NCI-H1417 (cell line): Measurements from ENCODE around the gene MNAT1.
"Not testable (repeated sequence)": the region's sequence is repeated elsewhere in the genome, so short reads cannot be mapped to it uniquely, and the experiment has no call there.

Experiments used
- DNase-seq, 3 experiments: peaks; one replicate each; lab custom pipeline; 2025; lab: John Stamatoyannopoulos, UW

The MNAT1 gene

DNA sequence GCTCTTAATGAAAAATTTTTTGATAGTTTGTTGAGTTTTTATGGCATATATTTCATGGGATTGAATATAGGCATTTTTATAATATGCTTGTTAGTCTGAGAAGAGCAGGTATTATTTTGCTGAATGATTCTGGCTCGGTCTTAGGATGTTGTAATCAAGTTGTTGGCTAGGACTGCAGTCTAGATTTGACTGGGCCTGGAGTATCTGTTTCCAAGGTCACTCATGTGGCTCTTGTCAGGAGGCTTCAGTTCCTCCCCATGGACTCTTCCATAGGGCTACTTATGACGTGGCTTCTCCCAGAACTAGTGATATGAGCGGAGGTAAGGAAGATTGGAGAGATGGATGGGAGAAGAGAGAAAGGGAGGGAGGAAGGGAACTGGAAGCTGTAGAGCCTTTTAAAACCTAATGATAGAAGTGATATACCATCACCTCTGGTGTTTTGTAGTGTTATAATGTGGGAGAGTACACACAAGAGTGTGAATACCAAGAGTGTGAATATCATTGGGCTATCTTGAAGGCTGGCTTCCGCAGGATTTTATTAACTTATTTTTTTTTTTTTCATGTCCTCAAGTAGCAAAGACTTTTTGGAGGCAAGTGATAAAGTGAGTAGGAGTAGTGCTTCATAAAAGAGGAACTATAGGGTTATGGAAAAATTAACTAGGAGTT, 4.4 kb downstream of the MNAT1 start:
- no peak for DNase-seq

DNA sequence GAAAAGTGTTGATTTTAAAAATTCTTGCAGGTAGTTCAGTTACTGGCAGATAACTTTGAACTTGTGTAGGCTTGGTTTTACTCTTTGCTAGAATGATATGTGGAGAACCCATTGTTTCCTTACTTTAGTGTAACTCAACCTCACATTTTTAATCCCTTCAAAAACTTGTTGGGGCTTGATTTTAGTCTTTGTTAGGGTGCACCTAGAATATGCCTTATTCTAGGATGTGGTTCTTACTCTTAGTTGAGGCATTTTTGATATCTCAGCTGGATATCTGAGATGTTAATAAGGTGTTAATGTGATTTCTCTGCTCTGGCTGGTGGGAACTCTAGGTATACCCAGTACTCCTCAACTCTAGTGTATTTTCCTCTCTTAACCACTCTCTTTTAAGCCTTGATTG, 10.0 kb downstream of the MNAT1 start:
- DNase-seq: no peak

DNA sequence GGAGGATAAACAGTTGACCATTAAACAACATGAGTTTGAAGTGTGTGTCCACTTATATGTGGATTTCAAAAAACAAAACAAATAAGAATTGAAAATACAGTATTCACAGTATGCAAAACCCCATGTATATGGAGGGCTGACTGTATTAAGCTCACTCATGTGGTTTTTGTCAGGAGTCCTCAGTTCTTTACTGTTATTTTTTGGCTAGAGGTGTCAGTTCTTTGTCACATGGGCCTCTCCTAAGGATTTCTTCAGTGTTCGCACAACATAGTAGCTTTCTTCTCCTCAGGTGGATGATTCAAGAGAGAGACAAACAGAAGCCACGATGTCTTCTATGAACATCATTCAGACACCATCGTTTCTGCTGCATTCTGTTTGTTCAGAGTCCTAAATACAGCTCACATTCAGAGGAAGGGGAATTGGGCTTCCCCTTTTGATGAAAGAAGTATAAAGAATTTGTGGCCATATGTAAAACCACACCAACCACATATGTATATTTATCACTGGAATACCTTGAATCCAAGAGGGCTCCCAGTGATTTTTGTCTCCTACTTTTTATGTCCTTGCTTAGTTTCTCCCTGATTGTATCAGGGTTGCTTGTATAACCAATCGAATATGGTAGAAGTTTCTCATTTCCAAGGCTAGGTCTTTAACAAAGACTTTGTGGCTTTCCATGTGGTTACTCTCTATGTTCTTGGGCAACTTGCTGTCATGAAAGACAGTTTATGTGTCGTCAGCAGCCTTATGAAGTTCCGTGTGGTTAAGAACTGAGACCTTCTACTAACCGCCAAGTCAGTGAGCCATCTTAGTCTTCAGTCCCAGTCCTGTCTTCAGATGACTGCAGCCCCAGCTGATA, 18.9 kb downstream of the MNAT1 start:
- DNase-seq: no peak

DNA sequence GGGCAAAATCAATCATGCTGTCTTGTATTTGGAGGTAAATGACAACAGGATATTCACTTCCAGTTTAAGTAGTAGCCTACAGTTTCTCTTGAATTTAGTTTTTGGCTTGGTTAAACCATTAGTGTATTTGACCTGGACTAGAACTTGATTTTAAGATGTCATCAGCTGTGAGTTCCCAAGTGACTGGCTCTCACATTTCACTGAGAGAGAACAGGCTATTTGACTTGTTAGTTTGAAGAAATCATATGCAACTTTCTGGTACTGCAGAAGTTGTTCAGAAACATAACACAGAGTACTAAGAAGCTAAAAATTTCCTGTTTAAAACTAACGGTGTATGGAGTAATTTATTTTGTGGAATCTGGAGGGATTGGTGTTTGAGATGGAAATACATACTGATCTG, 22.3 kb downstream of the MNAT1 start:
- DNase-seq: no peak

DNA sequence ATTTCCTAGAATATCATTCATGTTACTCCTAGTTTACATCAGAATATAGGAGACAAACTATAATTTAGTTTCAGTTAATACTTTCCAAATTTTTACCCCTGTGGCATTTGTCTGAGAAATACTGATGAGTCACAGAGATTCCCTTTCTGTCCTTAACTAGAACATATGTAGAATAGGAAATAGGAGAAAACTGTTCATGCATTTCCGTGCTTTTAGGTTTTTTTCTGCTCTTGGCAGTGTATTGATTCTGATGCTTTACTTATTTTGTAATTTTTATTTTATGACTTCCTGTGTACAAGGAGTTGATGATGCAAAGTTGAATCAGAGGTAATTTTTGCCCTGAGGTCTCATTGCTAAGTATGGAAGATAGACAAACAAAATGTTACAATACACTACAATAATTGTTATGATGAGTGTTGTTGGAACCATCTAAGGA, 23.0 kb downstream of the MNAT1 start:
- no peak for DNase-seq

DNA sequence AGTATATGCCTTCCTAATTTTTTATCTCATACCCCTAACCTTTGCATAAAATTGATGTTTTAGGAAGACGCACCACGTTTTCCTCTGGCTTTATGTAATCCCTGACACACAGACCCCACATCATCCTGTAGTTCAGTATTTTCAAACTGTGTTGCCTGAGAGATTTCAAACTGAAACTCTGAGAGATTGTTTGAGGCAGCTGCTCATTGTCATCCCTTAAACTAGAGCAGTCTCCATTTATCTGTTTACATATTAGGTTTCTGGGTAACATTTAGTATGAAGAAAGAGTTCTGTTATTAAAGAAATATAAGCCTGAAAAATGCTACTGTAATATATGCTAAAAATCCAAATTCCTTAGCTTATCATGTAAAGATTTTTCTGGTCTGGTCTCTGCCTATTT, 24.3 kb downstream of the MNAT1 start:
- no peak for DNase-seq

DNA sequence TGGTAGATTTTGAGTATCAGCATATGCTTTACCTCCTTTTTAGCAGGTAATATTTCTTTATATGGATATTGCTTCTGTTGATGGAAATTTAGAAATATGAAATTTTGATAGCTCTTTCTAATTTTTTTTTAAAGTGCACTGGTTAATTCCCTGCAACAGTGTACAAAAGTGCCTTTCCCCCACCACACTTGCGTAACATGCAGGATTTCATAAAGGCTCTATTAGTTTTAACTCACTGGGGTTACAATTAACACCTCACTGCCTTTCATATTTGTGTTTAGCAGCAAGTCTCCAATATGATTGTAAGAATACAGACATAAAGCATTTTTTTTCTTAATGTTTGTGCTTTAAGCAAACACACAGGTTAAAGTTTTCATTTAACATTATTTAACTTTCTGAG, 25.6 kb downstream of the MNAT1 start:
- DNase-seq: peak in 1 of 3 experiments; percentile 43

DNA sequence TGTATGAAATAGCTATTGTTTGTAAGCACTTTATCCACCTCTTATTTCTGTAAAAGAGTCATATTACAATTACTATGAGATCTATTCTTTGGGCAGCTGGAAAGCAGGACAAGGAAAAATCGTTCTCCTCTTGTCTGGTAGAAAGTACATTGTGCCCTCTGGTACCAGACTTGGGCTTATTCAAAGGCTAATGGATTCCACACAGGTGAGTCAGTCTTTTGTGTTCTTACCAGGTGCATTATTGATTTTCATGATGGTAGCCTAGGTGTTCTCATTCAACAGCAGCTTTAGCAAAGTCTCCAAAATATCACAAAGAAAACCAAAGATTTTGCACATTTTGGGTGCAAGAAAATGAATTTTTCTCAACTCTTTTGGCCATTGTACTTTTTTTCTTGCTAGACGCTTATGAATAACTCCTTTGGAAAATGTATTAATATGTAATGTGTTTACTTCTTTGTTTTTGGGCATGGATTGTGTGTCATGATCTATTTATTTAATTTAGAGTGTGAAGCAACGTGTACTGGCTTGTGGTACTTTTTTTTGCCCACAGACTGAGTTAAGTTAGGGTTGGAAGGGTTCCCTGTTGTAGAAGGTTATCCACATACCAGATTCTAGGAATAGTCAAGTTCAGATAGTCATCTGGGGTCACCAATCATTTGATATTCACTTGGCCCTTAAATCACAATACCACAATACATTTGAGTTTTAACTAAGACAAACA, 26.2 kb downstream of the MNAT1 start:
- DNase-seq: peak in 2 of 3 experiments; percentile 62 to 70

DNA sequence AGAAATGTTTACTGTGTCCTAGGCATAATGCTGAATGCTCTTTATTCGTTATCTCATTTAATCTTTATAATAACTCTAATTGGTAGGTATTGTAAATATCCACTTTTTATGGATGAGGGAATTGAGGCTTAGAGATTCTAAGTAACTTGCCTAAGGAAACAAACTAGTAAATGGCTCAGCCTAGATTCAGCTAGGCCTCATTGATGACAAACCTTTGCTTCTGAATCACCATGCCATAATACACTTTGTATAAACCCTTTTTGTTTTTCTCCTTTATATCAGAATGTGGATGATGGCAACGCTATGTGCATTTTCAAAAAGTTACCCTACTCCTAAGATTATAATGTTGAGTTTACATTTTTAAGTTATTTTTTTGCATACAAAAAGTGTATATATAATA, 34.0 kb downstream of the MNAT1 start:
- DNase-seq: no peak

DNA sequence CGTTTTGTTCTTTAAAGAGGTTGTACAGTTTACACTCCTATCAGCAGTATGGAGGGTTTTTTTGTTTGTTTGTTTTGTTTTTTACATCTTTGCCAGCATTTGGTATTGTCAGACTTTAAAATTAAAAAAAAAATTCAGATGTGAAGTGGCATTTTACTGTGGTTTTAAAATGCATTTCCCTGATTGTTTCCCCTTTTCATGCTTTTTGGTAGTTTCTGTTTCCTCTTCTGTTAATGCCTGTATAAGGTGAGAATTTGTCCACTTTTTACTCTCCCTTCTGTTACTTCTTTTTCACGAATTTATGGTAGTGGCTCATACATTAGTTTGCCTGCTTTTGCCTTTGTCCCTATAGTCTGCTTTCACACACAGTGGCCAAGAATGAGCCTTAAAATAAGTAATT, 36.6 kb downstream of the MNAT1 start:
- DNase-seq: no peak

DNA sequence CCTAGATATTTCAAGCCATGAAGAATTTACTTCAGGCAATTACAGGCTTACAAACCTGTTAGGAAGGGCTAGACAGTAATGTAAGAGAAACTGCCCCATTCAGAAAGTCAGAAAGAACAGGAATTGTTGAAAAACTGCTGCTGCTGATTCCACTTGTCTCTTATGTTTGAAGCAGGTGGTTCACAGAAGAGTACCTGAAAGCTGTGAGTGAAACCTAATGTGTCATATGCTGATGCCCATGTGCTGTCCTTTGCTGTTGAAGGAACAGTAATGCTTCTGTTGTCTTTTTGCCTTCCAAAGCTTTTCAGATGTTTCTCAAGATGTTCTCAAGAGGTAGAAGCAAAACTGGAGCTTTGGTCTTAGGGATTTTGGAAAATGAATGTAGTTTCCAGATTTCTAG, 39.0 kb downstream of the MNAT1 start:
- no peak for DNase-seq

DNA sequence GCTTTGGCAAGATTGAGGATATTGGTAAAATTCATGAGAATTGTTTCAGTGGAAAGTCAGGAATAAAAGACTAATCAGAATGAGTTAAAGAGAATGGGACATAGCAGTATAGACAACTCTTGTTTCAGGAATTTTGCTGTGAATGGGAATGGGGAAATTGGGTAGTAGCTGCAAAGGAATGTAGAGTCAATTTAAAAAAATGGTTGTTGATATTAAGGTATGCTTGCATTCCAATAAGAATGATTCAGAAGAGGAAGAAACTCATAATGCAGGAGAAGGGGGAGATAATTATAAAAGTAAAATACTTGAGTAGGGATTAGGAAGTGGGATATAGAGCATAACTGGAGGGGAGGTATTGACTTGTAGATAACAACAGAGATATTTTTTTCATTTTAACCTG, 40.7 kb downstream of the MNAT1 start:
- no peak for DNase-seq

DNA sequence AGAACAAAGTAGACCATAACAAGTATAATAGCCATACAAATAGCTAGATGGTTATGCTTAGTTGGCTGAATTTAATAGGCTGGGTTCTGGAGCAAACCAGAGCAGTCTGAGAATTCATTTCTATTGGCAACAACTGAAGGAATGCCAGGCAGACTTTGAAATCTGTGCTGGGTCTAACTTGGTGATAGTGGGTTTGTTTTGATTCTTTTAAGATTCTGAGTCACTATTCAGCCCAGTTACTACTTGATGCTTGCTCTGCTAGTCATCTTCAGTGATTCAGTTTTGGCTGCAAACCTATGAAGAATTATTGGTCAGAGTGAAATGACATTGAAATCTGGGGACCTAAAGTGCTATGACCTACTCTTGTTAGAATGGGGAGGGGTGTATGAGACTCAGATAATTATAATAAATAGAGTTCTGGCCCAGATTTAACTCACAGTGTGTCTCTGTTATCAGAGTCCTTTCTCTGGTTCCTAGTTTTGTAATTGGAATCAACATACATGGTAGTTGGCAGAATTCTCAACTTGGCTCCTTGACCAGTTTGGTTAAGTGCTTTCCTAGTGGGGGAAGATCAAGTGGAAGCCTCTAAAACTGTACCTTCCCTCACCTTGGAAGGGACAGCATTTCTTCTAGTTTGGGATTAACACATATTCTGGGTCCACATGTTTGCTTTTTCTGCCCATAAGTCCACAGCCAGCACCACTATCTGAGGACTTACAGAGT, 43.5 kb downstream of the MNAT1 start:
- no peak for DNase-seq

DNA sequence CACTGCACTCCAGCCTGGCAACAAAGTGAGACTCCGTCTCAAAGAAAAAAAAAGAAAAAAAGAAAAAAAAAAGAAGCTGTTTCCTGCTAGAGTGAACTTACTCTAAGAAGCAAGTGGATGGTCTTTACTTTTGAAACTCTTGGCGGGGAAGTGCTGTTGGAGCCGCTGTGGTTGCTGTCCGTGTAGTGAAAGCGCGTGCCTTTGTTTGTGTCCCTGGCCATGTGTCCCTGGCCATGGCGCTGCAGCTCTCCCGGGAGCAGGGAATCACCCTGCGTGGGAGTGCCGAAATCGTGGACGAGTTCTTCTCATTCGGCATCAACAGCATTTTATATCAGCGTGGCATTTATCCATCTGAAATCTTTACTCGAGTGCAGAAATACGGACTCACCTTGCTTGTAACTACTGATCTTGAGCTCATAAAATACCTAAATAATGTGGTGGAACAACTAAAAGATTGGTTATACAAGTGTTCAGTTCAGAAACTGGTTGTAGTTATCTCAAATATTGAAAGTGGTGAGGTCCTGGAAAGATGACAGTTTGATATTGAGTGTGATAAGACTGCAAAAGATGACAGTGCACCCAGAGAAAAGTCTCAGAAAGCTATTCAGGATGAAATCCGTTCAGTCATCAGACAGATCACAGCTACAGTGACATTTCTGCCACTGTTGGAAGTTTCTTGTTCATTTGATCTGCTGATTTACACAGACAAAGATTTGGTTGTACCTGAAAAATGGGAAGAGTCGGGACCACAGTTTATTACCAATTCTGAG, 45.4 kb downstream of the MNAT1 start:
- not testable (repeated sequence) for DNase-seq

DNA sequence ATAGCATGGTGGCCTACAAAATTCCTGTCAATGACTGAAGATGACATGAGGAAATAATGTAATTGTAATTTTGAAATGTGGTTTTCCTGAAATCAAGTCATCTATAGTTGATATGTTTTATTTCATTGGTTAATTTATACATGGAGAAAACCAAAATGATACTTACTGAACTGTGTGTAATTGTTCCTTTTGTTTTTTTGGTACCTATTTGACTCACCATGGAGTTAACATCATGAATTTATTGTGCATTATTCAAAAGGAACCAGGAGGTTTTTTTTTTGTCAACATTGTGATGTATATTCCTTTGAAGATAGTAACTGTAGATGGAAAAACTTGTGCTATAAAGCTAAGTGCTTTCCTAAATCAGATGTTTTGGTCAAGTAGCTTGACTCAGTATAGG, 46.0 kb downstream of the MNAT1 start:
- DNase-seq: not testable (repeated sequence)

DNA sequence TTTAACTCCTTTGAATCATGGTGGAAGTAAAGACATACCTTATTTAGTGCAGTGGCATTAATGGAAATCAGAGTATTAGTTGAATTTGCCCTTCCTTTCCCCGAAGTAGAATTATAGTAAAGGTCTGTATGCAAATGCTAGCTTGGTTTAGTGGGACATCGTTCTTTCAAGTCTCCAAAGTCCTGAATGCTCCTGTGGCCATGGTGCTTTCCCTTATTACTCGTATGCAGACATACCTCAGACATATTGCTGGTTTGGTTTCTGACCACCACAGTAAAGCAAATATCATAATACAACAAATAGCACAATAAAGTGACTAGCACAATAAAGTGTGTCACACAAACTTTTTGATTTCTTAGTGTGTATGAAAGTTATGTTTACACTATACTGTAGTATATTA, 52.3 kb downstream of the MNAT1 start:
- DNase-seq: no peak

DNA sequence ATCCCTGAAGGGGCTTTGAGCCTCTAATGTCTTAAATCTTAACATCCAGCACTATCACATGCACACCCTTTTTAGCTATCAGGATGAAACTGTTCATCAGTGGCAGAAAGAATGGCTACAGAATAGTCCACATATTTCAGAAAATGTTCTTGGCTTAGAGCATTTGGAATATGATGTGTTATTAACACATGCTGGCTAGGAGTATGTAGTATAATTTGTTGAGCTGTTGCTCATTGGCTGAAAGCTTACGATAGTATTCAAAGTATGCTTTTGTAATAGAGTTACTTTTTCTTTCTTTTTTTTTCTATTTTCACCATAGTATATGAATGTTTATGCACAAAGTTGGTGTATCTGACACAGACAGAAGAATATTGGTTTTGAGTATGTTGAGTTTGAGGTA, 55.1 kb downstream of the MNAT1 start:
- no peak for DNase-seq

DNA sequence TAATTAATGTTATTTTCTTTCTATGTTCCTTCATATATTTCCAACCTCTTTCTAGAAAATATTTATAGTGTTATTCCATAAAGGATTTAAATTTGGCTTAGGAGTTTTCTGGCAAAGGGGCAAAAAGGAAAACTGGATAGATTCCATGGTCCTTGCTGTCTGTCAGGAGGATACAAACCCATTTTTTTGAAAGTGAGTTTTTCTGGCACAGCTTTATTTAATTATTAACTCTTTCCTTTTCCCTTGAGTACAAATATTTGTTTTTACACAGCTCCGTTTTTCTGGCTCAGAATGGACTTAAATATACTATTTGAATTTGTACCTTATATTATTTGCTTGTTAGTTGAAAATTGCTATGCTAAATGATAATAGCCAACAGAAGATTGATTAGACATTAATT, 56.3 kb downstream of the MNAT1 start:
- DNase-seq: no peak

DNA sequence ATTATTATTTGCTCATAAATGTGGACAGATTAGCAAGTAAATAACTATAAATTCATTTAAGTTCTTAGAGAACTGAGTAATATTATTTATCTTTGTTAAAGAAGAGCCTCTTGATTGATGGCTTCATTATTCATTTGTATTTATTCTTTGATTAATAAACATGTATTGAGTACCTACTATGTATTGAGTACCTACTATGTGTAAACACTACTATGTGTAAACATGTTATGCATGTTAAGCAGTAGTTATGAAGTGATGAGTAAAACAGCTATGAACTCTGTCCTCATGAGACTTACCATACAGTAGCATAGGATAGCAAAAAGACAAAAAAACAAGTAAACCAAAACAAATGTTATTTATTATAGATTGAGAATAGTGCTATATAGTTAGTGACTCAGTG, 61.9 kb downstream of the MNAT1 start:
- no peak for DNase-seq

DNA sequence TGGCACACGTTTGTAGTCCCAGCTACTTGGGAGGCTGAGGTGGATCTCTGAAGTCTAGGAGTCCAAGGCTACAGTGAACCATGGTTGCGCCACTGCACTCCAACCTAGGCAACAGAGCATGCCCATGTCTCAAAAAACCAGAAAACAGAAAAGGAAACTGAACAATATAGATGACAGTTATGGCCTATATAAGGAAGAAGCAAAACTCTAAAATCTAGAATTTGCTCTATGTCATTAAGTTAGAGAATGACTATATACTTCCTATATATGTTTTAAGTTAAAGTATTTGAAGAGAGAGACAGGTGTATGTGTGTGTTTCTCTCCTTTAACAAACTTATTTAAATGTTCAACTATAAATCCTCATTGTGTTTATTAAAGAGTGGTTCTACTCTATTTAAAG, 65.8 kb downstream of the MNAT1 start:
- DNase-seq: no peak

DNA sequence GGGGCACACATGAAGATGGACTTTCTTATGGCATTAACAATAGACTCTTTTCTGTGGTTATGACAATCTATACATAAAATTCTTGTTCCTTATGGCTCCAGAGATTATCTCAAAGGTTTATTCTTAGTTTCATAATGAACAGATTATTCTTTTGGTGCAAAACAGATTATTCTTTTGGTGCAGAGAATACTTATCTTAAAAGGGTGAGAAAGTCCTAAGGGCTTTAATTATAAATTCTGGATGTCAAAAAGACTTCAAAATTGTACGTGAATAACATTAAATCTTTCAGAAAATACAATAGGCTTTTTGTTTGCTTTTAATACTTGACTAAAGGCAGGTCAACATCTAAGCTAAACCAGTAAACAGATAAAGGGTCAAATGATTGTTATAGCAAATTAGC, 69.3 kb downstream of the MNAT1 start:
- DNase-seq: no peak
